Activated CD8-positive, alpha-beta T cell treated with anti-CD3 and anti-CD28 coated beads for 36 hours (primary cell): ENCODE data around the gene NDUFA5. TPM values are rescaled to one million over a fixed set of nuclear protein-coding genes. Genes with fewer than 3 reads are reported as not detected.

Experiments used
- ATAC-seq: fragments of 200-7000 bp; cut with Tn5 transposase; one replicate; pipeline ENCODE4 v1.10.0; 2021; ENCODE audit warnings: mild to moderate bottlenecking, moderate library complexity
- CTCF ChIA-PET: fragments of 350-600 bp; sonication (Branson Sonifier 250); formaldehyde crosslinking; loops from one replicate; lab custom pipeline; 2021; ENCODE audit warnings: antibody characterized with exemption; lab: Charles Lee
- POLR2A ChIA-PET: fragments of 350-600 bp; sonication (Branson Sonifier 250); formaldehyde crosslinking; loops from one replicate; lab custom pipeline; 2021; ENCODE audit warnings: antibody characterized with exemption; lab: Charles Lee
- DNase-seq: peaks from one replicate; pipeline ENCODE4 v3.0.0-alpha.2; 2020
- H3K27ac Mint-ChIP-seq: one replicate; pipeline ENCODE4 v1.8.0; 2021; ENCODE audit warnings: mild to moderate bottlenecking, mixed read lengths
- H3K27me3 Mint-ChIP-seq: one replicate; pipeline ENCODE4 v1.8.0; 2021; ENCODE audit warnings: mixed read lengths
- H3K36me3 Mint-ChIP-seq: one replicate; pipeline ENCODE4 v1.8.0; 2021; ENCODE audit warnings: low read depth, mixed read lengths
- H3K4me1 Mint-ChIP-seq: one replicate; pipeline ENCODE4 v1.8.0; 2021; ENCODE audit warnings: low read depth, mixed read lengths
- H3K4me3 Mint-ChIP-seq: one replicate; pipeline ENCODE4 v1.8.0; 2021; ENCODE audit warnings: mild to moderate bottlenecking, moderate library complexity, mixed read lengths
- H3K9me3 Mint-ChIP-seq: one replicate; pipeline ENCODE4 v1.8.0; 2021; ENCODE audit warnings: mixed read lengths
- intact Hi-C: fragments of 100-400 bp; cut with micrococcal nuclease; formaldehyde crosslinking; loops from one replicate; pipeline ENCODE4 v1.10.0; 2022
- total RNA-seq, 2 experiments: library from RNA; stranded (reverse); gene quantifications; one replicate each; pipeline ENCODE4 v1.2.3, GENCODE V29; 2021
- TF ChIP-seq, protein P1 (sequence below): fragments of 200-600 bp; IDR thresholded peaks from one replicate; pipeline ENCODE4 v1.8.0; 2022; ENCODE audit warnings: antibody characterized with exemption, mild to moderate bottlenecking

NDUFA5 gene
- total RNA-seq, 2 experiments from 2014 or later, result 62.8 to 63.7 TPM

DNA sequence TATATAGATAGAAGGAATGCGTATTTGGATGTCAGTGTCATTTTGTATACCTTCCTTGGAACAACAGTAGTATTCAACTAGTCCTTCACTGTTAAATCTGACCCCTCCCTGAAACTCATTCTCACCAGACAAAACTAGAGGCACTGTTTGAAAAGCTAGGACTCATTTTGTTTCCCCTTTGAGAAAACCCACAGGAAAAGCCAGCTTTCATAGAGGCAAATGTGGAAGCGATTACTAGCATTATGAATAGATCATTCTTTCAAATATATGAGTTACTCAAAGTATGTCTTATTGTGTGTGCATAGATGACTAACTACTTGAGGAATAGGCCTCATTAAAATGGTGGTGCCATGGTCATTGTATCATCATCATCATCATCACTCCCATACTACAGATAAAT is 42.1 kb upstream of the NDUFA5 start:
- POLR2A ChIA-PET, result no interaction called here
- DNase-seq, result no peak
- Mint-ChIP-seq H3K27me3 (peaks cover 18% of the 10 kb centered on the region), H3K9me3 (no peaks in the 10 kb centered on the region), H3K4me3 (no peak overlapping the region), H3K27ac (no peak overlapping the region), H3K4me1 (no peaks in the 10 kb centered on the region), H3K36me3 (no peaks in the 10 kb centered on the region)
- intact Hi-C loops, result no loop called here
- no peak for ATAC-seq
- CTCF ChIA-PET, result no interaction called here
- TF ChIP-seq, protein P1, sequence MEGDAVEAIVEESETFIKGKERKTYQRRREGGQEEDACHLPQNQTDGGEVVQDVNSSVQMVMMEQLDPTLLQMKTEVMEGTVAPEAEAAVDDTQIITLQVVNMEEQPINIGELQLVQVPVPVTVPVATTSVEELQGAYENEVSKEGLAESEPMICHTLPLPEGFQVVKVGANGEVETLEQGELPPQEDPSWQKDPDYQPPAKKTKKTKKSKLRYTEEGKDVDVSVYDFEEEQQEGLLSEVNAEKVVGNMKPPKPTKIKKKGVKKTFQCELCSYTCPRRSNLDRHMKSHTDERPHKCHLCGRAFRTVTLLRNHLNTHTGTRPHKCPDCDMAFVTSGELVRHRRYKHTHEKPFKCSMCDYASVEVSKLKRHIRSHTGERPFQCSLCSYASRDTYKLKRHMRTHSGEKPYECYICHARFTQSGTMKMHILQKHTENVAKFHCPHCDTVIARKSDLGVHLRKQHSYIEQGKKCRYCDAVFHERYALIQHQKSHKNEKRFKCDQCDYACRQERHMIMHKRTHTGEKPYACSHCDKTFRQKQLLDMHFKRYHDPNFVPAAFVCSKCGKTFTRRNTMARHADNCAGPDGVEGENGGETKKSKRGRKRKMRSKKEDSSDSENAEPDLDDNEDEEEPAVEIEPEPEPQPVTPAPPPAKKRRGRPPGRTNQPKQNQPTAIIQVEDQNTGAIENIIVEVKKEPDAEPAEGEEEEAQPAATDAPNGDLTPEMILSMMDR, result no peak

DNA sequence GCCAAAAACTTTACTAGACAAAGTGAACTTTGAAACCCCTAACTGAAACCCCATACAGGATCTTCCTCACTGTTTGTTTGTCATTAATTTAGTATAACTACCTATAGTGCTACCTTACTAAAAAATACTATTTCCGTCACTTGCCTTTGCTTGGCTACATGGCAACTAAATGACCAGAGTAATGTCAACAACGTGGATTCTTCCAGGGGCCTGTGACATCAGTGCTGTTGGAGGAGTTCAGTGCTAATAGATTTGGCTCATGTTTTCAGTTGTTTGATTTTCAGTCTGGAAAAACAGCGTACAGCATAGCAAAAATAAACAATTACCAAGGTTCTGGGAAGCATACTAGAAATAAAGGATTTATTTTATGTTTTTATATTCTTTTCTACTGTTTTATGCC is 41.0 kb upstream of the NDUFA5 start:
- Mint-ChIP-seq H3K9me3 (no peaks in the 10 kb centered on the region), H3K4me3 (no peak overlapping the region), H3K27me3 (peaks cover 25% of the 10 kb centered on the region), H3K4me1 (no peaks in the 10 kb centered on the region), H3K36me3 (no peaks in the 10 kb centered on the region), H3K27ac (no peak overlapping the region)
- CTCF ChIA-PET, result no interaction called here
- TF ChIP-seq, protein P1, result no peak
- intact Hi-C loops, result no loop called here
- DNase-seq (no peak), ATAC-seq (no peak)
- POLR2A ChIA-PET, result no interaction called here

DNA sequence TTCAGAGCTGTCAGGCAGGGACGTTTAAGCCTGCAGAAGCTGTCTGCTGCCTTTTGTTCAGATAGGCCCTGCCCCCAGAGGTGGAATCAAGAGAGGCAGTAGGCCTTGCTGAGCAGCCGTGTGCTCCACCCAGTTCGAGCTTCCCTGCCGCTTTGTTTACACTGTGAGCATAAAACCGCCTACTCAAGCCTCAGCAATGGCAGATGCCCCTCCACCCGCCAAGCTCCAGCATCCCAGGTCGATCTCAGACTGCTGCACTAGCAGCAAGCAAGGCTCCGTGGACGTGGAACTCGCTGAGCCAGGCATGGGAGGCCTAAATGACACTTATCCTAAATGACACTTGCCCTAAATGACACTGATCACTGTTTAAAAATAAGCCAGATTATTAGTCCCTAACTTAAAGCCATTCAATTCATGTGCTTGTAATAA is 37.2 kb upstream of the NDUFA5 start:
- intact Hi-C loops, result no loop called here

DNA sequence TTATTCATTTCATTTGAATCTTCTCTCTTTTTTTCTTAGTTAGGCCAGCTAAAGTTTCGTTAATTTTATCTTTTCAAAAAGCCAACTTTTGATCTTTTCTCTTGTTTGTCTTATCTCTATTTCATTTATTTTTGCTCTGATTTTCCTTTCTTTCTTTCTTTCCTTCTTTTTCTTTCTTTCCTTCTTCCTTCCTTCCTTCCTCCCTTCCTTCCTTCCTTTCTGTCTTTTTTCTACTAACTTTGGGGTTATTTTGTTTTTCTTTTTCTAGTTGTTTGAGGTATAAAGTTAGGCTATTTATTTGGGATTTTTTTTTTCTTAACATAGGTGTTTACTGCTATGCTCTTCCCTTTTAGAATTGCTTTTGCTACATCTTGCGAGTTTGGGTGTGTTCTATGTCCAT is 30.8 kb upstream of the NDUFA5 start:
- Mint-ChIP-seq H3K9me3 (no peaks in the 10 kb centered on the region), H3K27ac (no peak overlapping the region), H3K27me3 (peaks cover 23% of the 10 kb centered on the region), H3K4me1 (no peaks in the 10 kb centered on the region), H3K4me3 (no peak overlapping the region), H3K36me3 (no peaks in the 10 kb centered on the region)
- DNase-seq (no peak), ATAC-seq (no peak)
- intact Hi-C loops, result no loop called here
- TF ChIP-seq, protein P1, result no peak
- CTCF ChIA-PET, result no interaction called here
- POLR2A ChIA-PET, result no interaction called here

More for the DNA sequence above, 37.2 kb upstream of the NDUFA5 start:
- no peaks in the 10 kb centered on the region for H3K36me3 Mint-ChIP-seq
- TF ChIP-seq, protein P1, result no peak
- peaks cover 45% of the 10 kb centered on the region for H3K27me3 Mint-ChIP-seq
- POLR2A ChIA-PET, result interaction anchor here (0.8 kb wide), 1 partner anchor 22 kb away, joined by 3 read pairs; no protein-coding TSS in a partner anchor
- no peak for ATAC-seq
- no peak overlapping the region for H3K4me3 Mint-ChIP-seq
- no peak overlapping the region for H3K27ac Mint-ChIP-seq
- CTCF ChIA-PET, result interaction anchor here (0.6 to 0.8 kb wide), 2 partner anchors 9 to 223 kb away, joined by 3 read pairs; no protein-coding TSS in a partner anchor
- H3K9me3 Mint-ChIP-seq, result no peaks in the 10 kb centered on the region
- no peak for DNase-seq
- no peaks in the 10 kb centered on the region for H3K4me1 Mint-ChIP-seq

DNA sequence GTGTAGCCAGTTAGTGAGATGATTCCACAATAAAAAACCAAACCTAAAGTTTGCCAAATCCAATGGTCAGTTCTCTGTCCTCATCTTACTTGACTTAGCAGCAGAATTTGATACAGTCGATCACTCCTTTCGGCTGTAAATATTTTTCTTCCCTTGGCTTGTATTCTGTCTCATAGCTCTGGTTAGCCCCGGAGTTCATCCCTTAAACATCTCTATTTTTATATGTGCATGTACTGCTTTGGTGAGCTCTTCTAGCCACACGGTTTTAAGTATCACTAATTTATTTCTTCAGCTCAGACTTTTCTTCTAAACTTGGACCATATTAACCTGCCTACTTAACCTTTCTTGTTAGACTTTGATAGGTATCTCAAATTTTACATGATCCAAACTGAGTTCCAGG is 26.2 kb upstream of the NDUFA5 start:
- H3K4me1 Mint-ChIP-seq, result no peaks in the 10 kb centered on the region
- H3K9me3 Mint-ChIP-seq, result no peaks in the 10 kb centered on the region
- no peak for DNase-seq
- POLR2A ChIA-PET, result no interaction called here
- intact Hi-C loops, result no loop called here
- H3K27me3 Mint-ChIP-seq, result peaks cover 12% of the 10 kb centered on the region
- no peak overlapping the region for H3K4me3 Mint-ChIP-seq
- H3K27ac Mint-ChIP-seq, result no peak overlapping the region
- H3K36me3 Mint-ChIP-seq, result no peaks in the 10 kb centered on the region
- no peak for ATAC-seq
- TF ChIP-seq, protein P1, result no peak
- CTCF ChIA-PET, result interaction anchor here (1.1 kb wide), 1 partner anchor 24 kb away, joined by 3 read pairs; no protein-coding TSS in a partner anchor
